ENCODE results near the gene GPC5. TPM values are rescaled to one million over a fixed set of nuclear protein-coding genes. Genes with fewer than 3 reads are reported as not detected.

GPC5 gene
- total RNA-seq, 3 donors from 2014 or later = 0.51 to 1.2 TPM; not detected in 1

- DNase-seq = no peak
- H3K4me3 ChIP-seq = no peak overlapping the region
- ATAC-seq = no peak
Observed at GRCh38 chr13:91468301-91468700, 69.9 kb downstream of the GPC5 start.

GRCh38 chr13:91470084-91470621, 71.7 kb downstream of the GPC5 start:
- ATAC-seq = no peak
- DNase-seq = no peak
- no peak overlapping the region for H3K4me3 ChIP-seq
- intact Hi-C loops (cut with DNase I, micrococcal nuclease) = no loop called here
- TF ChIP-seq CTCF (IDR thresholded peaks at IDR 0.05) = no peak
- H3K9me3 ChIP-seq = no peaks in the 10 kb centered on the region
- no peaks in the 10 kb centered on the region for H3K36me3 ChIP-seq (ENCODE audit: low read depth)
- H3K4me1 ChIP-seq (ENCODE audit: low read depth) = no peaks in the 10 kb centered on the region

More at GRCh38 chr13:91468301-91468700, 69.9 kb downstream of the GPC5 start:
- no peaks in the 10 kb centered on the region for H3K4me1 ChIP-seq (ENCODE audit: low read depth)
- no peaks in the 10 kb centered on the region for H3K9me3 ChIP-seq
- no peaks in the 10 kb centered on the region for H3K36me3 ChIP-seq (ENCODE audit: low read depth)
- no peak for TF ChIP-seq CTCF (IDR thresholded peaks at IDR 0.05)
- intact Hi-C loops (cut with DNase I, micrococcal nuclease) = no loop called here

GRCh38 chr13:91470681-91471080, 72.3 kb downstream of the GPC5 start:
- TF ChIP-seq CTCF (IDR thresholded peaks at IDR 0.05) = no peak
- DNase-seq = no peak
- H3K36me3 ChIP-seq (ENCODE audit: low read depth) = no peaks in the 10 kb centered on the region
- no peak for ATAC-seq
- H3K4me3 ChIP-seq = no peak overlapping the region
- H3K9me3 ChIP-seq = no peaks in the 10 kb centered on the region
- intact Hi-C loops (cut with DNase I, micrococcal nuclease) = no loop called here
- H3K4me1 ChIP-seq (ENCODE audit: low read depth) = no peaks in the 10 kb centered on the region

GRCh38 chr13:91482427-91482826, 84.0 kb downstream of the GPC5 start:
- no peak for ATAC-seq
- Histone ChIP-seq H3K4me1 (ENCODE audit: low read depth) (no peaks in the 10 kb centered on the region), H3K9me3 (no peaks in the 10 kb centered on the region), H3K36me3 (ENCODE audit: low read depth) (no peaks in the 10 kb centered on the region), H3K4me3 (no peak overlapping the region)
- intact Hi-C loops (cut with DNase I, micrococcal nuclease) = no loop called here
- DNase-seq = no peak
- TF ChIP-seq CTCF (IDR thresholded peaks at IDR 0.05) = no peak

- DNase-seq (no peak), ATAC-seq (no peak)
- Histone ChIP-seq H3K36me3 (ENCODE audit: low read depth) (no peaks in the 10 kb centered on the region), H3K4me1 (ENCODE audit: low read depth) (no peaks in the 10 kb centered on the region), H3K4me3 (no peak overlapping the region), H3K9me3 (no peaks in the 10 kb centered on the region)
- TF ChIP-seq CTCF (IDR thresholded peaks at IDR 0.05) = no peak
- intact Hi-C loops (cut with DNase I, micrococcal nuclease) = no loop called here
Observed at GRCh38 chr13:91491980-91492379, 93.6 kb downstream of the GPC5 start.

GRCh38 chr13:91493442-91493841, 95.0 kb downstream of the GPC5 start:
- ATAC-seq = no peak
- intact Hi-C loops (cut with DNase I, micrococcal nuclease) = no loop called here
- H3K4me1 ChIP-seq (ENCODE audit: low read depth) = no peaks in the 10 kb centered on the region
- H3K4me3 ChIP-seq = no peak overlapping the region
- H3K9me3 ChIP-seq = no peaks in the 10 kb centered on the region
- no peak for DNase-seq
- no peak for TF ChIP-seq CTCF (IDR thresholded peaks at IDR 0.05)
- H3K36me3 ChIP-seq (ENCODE audit: low read depth) = no peaks in the 10 kb centered on the region

All from mucosa of descending colon (tissue), 3 donors.